ENCODE data around the gene DENND1B.

DENND1B gene

GRCh38 chr1:197769287-197769686 is 6.0 kb downstream of the DENND1B start:
- Histone ChIP-seq H3K27ac (ENCODE audit: low read length) (peak overlapping the region; percentile 61), H3K9me3 (ENCODE audit: insufficient read depth, low read length, severe bottlenecking) (no peaks in the 10 kb centered on the region), H3K4me3 (ENCODE audit: low read depth in 1 of 2, low read length in 2 of 2) (no peak overlapping the region), H2AFZ (ENCODE audit: low read depth, low read length) (no peak overlapping the region), H4K20me1 (ENCODE audit: insufficient read depth, low read length) (no peaks in the 10 kb centered on the region), H3K36me3 (ENCODE audit: insufficient read depth, low read length) (peaks cover 26% of the 10 kb centered on the region), H3K9ac (ENCODE audit: low read depth, low read length) (no peak overlapping the region), H3K79me2 (ENCODE audit: insufficient read depth, low read length) (peaks cover 97% of the 10 kb centered on the region), H3K27me3 (ENCODE audit: insufficient read depth, low read length, poor library complexity) (no peaks in the 10 kb centered on the region), H3K4me1 (ENCODE audit: insufficient read depth, low read length) (peaks cover 90% of the 10 kb centered on the region), H3K4me2 (ENCODE audit: insufficient read depth, low read length) (peak overlapping the region; percentile 32)
- peak; percentile 44; the same call in 2 of the 3 replicates for ATAC-seq (ENCODE audit: insufficient read depth, low read depth)
- no peak for DNase-seq
- TF ChIP-seq EZH2 (IDR thresholded peaks at IDR 0.05; ENCODE audit: borderline replicate concordance, low read depth, low read length, severe bottlenecking) = no peak
- no peak for TF ChIP-seq CTCF (IDR thresholded peaks at IDR 0.05; ENCODE audit: borderline replicate concordance, extremely low read depth, low read length, poor library complexity, severe bottlenecking)

- H3K27ac ChIP-seq (ENCODE audit: low read length) = peak overlapping the region; percentile 61
- TF ChIP-seq EZH2 (IDR thresholded peaks at IDR 0.05; ENCODE audit: borderline replicate concordance, low read depth, low read length, severe bottlenecking) (no peak), CTCF (IDR thresholded peaks at IDR 0.05; ENCODE audit: borderline replicate concordance, extremely low read depth, low read length, poor library complexity, severe bottlenecking) (no peak)
- no peaks in the 10 kb centered on the region for H3K27me3 ChIP-seq (ENCODE audit: insufficient read depth, low read length, poor library complexity)
- no peaks in the 10 kb centered on the region for H3K9me3 ChIP-seq (ENCODE audit: insufficient read depth, low read length, severe bottlenecking)
- ATAC-seq (ENCODE audit: insufficient read depth, low read depth) = no peak
- H3K79me2 ChIP-seq (ENCODE audit: insufficient read depth, low read length) = peaks cover 97% of the 10 kb centered on the region
- H3K4me2 ChIP-seq (ENCODE audit: insufficient read depth, low read length) = peak overlapping the region; percentile 32; the same call in 1 of the 2 replicates
- no peak overlapping the region; a peak in 1 of 4 replicates for H3K4me3 ChIP-seq (ENCODE audit: low read depth in 1 of 2, low read length in 2 of 2)
- peaks cover 31% of the 10 kb centered on the region for H3K36me3 ChIP-seq (ENCODE audit: insufficient read depth, low read length)
- no peak for DNase-seq
- no peak overlapping the region for H2AFZ ChIP-seq (ENCODE audit: low read depth, low read length)
- no peak overlapping the region for H3K9ac ChIP-seq (ENCODE audit: low read depth, low read length)
- H3K4me1 ChIP-seq (ENCODE audit: insufficient read depth, low read length) = peaks cover 93% of the 10 kb centered on the region
- H4K20me1 ChIP-seq (ENCODE audit: insufficient read depth, low read length) = no peaks in the 10 kb centered on the region
These were observed 7.1 kb downstream of the DENND1B start for GRCh38 chr1:197768014-197768805.

GRCh38 chr1:197763769-197764168 is 11.5 kb downstream of the DENND1B start:
- no peak overlapping the region for H2AFZ ChIP-seq (ENCODE audit: low read depth, low read length)
- DNase-seq (no peak), ATAC-seq (ENCODE audit: insufficient read depth, low read depth) (no peak)
- H3K79me2 ChIP-seq (ENCODE audit: insufficient read depth, low read length) = peaks cover 87% of the 10 kb centered on the region
- no peak overlapping the region for H3K4me2 ChIP-seq (ENCODE audit: insufficient read depth, low read length)
- peaks cover 90% of the 10 kb centered on the region for H3K4me1 ChIP-seq (ENCODE audit: insufficient read depth, low read length)
- TF ChIP-seq EZH2 (IDR thresholded peaks at IDR 0.05; ENCODE audit: borderline replicate concordance, low read depth, low read length, severe bottlenecking) (no peak), CTCF (IDR thresholded peaks at IDR 0.05; ENCODE audit: borderline replicate concordance, extremely low read depth, low read length, poor library complexity, severe bottlenecking) (no peak)
- no peaks in the 10 kb centered on the region for H3K27me3 ChIP-seq (ENCODE audit: insufficient read depth, low read length, poor library complexity)
- no peak overlapping the region for H3K4me3 ChIP-seq (ENCODE audit: low read depth in 1 of 2, low read length in 2 of 2)
- H3K36me3 ChIP-seq (ENCODE audit: insufficient read depth, low read length) = peaks cover 16% of the 10 kb centered on the region; the same call in 1 of the 2 replicates
- H3K27ac ChIP-seq (ENCODE audit: low read length) = peak overlapping the region; percentile 69
- no peaks in the 10 kb centered on the region for H4K20me1 ChIP-seq (ENCODE audit: insufficient read depth, low read length)
- H3K9me3 ChIP-seq (ENCODE audit: insufficient read depth, low read length, severe bottlenecking) = no peaks in the 10 kb centered on the region
- no peak overlapping the region; the same call in 1 of the 2 replicates for H3K9ac ChIP-seq (ENCODE audit: low read depth, low read length)
